Tibial nerve (tissue), 4 donors: Measurements from ENCODE around the gene ARID5B.

Experiments used
- EP300 ChIP-seq, 2 donors: sonication (generic); formaldehyde crosslinking; IDR thresholded peaks; one replicate each; pipeline ENCODE4 v1.6.1; 2017; ENCODE audit warnings: antibody characterized with exemption in 2 of 2, mild to moderate bottlenecking in 1 of 2
- TF ChIP-seq, protein P1 (sequence below), 5 experiments: fragments of 200-600 bp in 3 of 5; fragments of 450-650 bp in 2 of 5; sonication (generic) in 3 of 5; IDR thresholded peaks; one replicate each; pipeline ENCODE4 v1.5.1; 2016 to 2019; ENCODE audit warnings: antibody characterized with exemption in 5 of 5, mild to moderate bottlenecking in 3 of 5, moderate library complexity in 2 of 5

DNA sequence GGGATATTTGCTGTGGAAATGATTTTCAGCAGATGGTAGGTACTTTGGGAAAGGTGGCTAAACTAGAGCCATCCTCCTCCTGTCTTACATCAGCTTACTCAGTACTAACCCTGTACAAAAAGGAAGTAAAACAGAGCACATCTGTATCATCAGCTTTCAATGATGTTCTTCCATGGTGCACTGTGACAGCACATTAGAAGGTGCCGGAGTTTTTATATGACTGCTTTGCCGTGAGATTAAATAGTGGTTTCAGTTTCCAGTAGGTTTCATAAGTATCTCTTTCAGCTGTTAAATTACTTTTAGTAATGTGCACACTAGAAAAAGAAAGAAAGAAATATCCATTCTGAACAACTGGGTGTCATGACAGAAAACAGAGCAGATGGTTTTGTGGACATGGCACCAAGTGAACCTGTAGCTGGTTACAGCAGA is 86.5 kb downstream of the ARID5B start:
- TF ChIP-seq, protein P1, sequence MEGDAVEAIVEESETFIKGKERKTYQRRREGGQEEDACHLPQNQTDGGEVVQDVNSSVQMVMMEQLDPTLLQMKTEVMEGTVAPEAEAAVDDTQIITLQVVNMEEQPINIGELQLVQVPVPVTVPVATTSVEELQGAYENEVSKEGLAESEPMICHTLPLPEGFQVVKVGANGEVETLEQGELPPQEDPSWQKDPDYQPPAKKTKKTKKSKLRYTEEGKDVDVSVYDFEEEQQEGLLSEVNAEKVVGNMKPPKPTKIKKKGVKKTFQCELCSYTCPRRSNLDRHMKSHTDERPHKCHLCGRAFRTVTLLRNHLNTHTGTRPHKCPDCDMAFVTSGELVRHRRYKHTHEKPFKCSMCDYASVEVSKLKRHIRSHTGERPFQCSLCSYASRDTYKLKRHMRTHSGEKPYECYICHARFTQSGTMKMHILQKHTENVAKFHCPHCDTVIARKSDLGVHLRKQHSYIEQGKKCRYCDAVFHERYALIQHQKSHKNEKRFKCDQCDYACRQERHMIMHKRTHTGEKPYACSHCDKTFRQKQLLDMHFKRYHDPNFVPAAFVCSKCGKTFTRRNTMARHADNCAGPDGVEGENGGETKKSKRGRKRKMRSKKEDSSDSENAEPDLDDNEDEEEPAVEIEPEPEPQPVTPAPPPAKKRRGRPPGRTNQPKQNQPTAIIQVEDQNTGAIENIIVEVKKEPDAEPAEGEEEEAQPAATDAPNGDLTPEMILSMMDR (IDR thresholded peaks at IDR 0.05) = no peak
- TF ChIP-seq EP300 (IDR thresholded peaks at IDR 0.05) = no peak
